ENCODE results near the gene TENM4. TPM values are rescaled to one million over a fixed set of nuclear protein-coding genes. Genes with fewer than 3 reads are reported as not detected.

TENM4 gene
- total and polyA plus RNA-seq, 2 of the 13 experiments (the other 11 are each of a cell fraction or from before 2014, with no cell fraction given) = not detected

GRCh38 chr11:79487412-79487811, 46.6 kb upstream of the TENM4 start (continued):
- TF ChIP-seq UBTF (CRISPR knock-in tag; IDR thresholded peaks at IDR 0.05) (no peak), ZBTB39 (CRISPR knock-in tag; IDR thresholded peaks at IDR 0.05) (no peak), NBN (conservative IDR thresholded peaks at IDR 0.05) (no peak), TIGD3 (CRISPR knock-in tag; IDR thresholded peaks at IDR 0.05; ENCODE audit: borderline replicate concordance) (no peak), ELF4 (CRISPR knock-in tag; IDR thresholded peaks at IDR 0.05; ENCODE audit: borderline replicate concordance) (no peak), ATF7 (IDR thresholded peaks at IDR 0.05) (no peak), ATF7 (CRISPR knock-in tag; IDR thresholded peaks at IDR 0.05) (no peak), NCOA5 (CRISPR knock-in tag; IDR thresholded peaks at IDR 0.05) (no peak), ZNF552 (CRISPR knock-in tag; IDR thresholded peaks at IDR 0.05; ENCODE audit: borderline replicate concordance) (no peak)

Measured in HepG2 (cell line).